ENCODE measurements around the gene NSD1.
"Not testable (repeated sequence)": the region's sequence is repeated elsewhere in the genome, so short reads cannot be mapped to it uniquely, and the experiment has no call there.

The NSD1 gene

DNA sequence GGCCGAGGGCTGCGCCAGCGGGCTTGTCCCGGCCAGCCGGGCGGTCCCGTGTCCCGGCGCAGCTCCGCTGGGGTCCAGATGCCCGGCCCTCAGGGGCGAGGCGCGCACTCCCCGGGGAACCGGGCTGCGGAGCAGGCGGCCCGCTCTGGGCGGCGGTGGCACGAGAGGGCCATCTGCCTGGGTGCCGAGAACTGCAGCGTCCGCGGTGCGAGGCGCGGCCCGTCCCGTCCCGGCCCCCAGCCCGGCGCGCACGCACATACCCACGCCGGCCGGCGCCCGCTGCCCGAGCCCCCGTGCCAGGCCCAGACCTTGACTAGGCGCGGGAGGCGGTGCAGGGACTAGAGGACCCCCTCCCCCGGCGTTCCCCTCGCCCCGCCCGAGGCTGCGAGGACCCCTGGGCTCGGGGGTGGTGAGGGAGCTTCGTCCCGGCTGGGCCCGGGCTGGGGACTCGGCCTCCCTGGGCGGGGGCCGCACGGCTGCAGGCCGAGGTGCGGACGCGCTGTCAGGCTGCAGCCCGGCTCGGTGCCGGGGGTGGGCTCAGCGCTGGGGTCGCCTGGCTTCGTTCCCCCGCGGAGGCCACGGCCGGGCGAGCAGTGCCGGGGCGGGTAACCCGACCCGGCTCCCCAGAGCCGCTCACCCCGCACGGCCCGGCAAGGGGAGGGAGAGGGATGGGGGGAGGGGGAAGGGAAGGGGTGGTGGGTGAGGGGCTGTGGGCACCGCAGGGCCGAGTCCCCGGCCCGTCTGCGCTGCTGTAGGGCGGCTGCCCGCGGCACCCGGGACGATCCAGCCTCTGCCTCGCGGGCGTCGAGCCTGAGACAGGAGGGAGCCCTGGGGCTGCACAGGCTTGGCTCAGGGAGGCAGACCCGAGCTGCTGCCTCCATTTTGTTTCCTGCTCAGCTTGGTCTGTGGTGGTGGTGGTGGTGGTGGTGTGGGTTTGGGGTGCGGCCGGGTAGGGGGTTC lies 1.2 kb upstream of the NSD1 start:
- Histone ChIP-seq H3K27ac (ENCODE audit: low read depth, low read length, severe bottlenecking) (peak overlapping the region; percentile 91), H3K9me3 (ENCODE audit: control insufficient read depth, low read length) (no peaks in the 10 kb centered on the region), H3K4me1 (ENCODE audit: control insufficient read depth, insufficient read depth, low read length, poor library complexity, severe bottlenecking) (peaks cover 32% of the 10 kb centered on the region), H3K36me3 (ENCODE audit: control insufficient read depth, insufficient read depth, low read length) (peaks cover 25% of the 10 kb centered on the region), H3K4me3 (ENCODE audit: extremely low read depth, insufficient read depth, low read length, poor library complexity, severe bottlenecking) (peak overlapping the region; percentile 46)
- 6 to 9% methylated on average over 59 to 73 of the region's 100 CpGs for WGBS, 2 experiments (ENCODE audit: insufficient coverage in 2 of 2)

DNA sequence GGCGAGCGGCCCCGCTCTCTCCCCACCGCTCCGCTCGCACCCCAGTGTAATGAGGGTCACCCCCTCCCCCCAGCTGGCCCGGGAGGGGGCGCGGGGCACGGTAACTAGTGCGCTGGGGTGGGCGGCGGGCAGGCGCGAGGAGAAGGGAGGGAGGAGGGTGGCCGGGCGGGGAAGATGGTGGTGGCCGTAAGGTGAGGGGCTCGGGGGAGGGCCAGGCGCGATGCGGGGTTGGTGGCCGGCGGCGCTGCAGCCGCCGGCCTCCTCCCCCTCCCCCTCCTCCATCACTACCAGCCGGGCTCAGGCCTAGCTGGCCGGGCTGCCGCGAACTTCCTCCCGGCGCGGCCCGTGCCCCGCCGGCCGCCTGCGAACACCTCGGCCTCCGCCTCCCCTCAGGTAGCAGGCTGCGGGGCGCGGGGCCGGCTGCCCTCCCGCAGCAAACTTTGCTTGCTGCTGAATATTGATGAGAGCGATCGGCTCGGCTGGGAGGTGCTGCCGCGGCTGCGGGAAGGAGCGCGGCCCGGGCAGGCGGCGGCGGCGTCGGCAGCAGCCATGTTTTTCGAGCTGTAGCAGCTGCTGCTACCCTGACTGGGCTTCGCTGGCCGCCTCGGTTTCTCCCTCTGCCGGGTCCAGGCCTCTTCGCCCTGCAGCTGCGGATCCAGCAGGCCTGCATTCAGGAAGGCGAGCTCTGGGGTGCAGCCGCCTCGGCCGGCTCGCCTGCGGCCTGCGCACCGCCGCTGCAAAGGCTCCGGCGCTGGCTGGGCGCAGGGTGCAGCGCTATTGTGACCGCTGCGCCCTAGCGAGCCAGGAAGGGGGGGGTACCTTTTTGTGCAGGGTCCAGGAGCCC lies 502 bp downstream of the NSD1 start:
- peaks cover 38% of the 10 kb centered on the region for H3K4me1 ChIP-seq (ENCODE audit: control insufficient read depth, insufficient read depth, low read length, poor library complexity, severe bottlenecking)
- WGBS, 2 experiments (ENCODE audit: insufficient coverage in 2 of 2), result 0 to 1% methylated on average over 40 to 44 of the region's 83 CpGs
- H3K4me3 ChIP-seq (ENCODE audit: extremely low read depth, insufficient read depth, low read length, poor library complexity, severe bottlenecking), result peak overlapping the region; percentile 78

DNA sequence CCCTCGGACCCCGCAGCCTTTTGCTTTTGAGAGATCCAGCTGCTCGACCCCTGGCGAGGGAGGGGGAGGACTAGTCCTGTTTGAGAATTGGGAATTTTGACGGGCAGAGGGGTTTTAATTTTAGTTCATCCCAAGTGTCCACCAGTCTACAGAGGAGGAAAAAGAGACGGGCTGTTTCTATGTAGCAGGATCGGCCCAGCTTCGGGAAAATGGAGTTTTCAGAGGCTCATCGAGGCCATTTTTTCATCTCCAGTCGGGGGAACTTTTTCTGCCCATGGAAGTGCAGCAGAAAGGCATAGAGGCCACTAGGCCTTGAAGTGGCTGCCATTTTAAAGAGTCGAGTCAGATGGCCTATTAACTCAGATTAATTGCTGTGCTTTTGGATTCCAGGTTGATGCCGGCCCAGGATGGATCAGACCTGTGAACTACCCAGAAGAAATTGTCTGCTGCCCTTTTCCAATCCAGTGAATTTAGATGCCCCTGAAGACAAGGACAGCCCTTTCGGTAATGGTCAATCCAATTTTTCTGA lies 1.2 kb downstream of the NSD1 start:
- Histone ChIP-seq H3K4me1 (ENCODE audit: control insufficient read depth, insufficient read depth, low read length, poor library complexity, severe bottlenecking) (peaks cover 38% of the 10 kb centered on the region), H3K4me3 (ENCODE audit: extremely low read depth, insufficient read depth, low read length, poor library complexity, severe bottlenecking) (peak overlapping the region; percentile 78), H3K36me3 (ENCODE audit: control insufficient read depth, insufficient read depth, low read length) (peaks cover 47% of the 10 kb centered on the region), H3K9me3 (ENCODE audit: control insufficient read depth, low read length) (no peaks in the 10 kb centered on the region), H3K27ac (ENCODE audit: low read depth, low read length, severe bottlenecking) (peak overlapping the region; percentile 84)
- WGBS, 2 experiments (ENCODE audit: insufficient coverage in 2 of 2), result 18 to 25% methylated on average over 13 of the region's 13 CpGs

More for the DNA sequence above, 502 bp downstream of the NSD1 start:
- Histone ChIP-seq H3K9me3 (ENCODE audit: control insufficient read depth, low read length) (no peaks in the 10 kb centered on the region), H3K27ac (ENCODE audit: low read depth, low read length, severe bottlenecking) (peak overlapping the region; percentile 84), H3K36me3 (ENCODE audit: control insufficient read depth, insufficient read depth, low read length) (peaks cover 40% of the 10 kb centered on the region)

DNA sequence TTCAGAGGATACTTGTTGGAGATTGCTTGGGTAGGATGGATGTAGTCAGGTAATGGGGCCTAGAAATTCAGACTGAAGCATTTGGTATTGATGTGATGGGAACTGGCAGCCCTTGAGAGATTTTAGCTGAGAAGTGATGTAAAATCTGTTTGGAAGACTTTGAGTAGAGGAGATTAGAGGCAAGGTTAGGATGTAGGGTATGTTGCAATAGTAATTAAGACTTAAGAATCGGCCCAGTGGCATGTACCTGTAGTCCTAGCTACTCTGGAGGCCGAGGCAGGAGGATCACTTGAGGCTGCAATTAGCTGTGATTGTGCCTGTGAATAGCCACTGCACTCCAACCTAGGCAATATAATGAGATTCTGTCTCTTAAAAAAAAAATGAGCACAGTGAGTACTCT lies 6.7 kb downstream of the NSD1 start:
- H3K27ac ChIP-seq (ENCODE audit: low read depth, low read length, severe bottlenecking), result no peak overlapping the region
- no peaks in the 10 kb centered on the region for H3K9me3 ChIP-seq (ENCODE audit: control insufficient read depth, low read length)
- no peak overlapping the region for H3K4me3 ChIP-seq (ENCODE audit: extremely low read depth, insufficient read depth, low read length, poor library complexity, severe bottlenecking)
- H3K4me1 ChIP-seq (ENCODE audit: control insufficient read depth, insufficient read depth, low read length, poor library complexity, severe bottlenecking), result peaks cover 25% of the 10 kb centered on the region
- 100% methylated on average over 2 of the region's 2 CpGs for WGBS, 2 experiments (ENCODE audit: insufficient coverage in 2 of 2)
- peaks cover 88% of the 10 kb centered on the region for H3K36me3 ChIP-seq (ENCODE audit: control insufficient read depth, insufficient read depth, low read length)

DNA sequence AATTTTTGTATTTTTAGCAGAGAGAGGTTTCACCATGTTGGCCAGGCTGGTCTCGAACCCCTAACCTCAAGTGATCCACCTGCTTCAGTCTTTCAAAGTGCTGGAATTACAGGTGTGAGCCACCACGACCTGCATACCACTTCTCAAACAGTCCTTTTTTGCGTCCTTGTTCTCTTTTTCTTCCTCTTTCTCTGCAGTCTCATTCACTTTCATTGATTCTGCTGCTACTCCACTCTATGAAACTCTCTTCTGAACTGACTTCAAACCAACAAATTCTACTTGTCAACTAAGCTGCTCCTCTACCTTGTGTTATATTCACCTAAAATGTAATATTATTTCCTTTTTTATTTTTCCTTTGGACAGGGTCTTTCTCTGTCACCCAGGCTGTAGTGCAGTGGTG lies 7.9 kb downstream of the NSD1 start:
- WGBS, 2 experiments (ENCODE audit: insufficient coverage in 2 of 2), result 93 to 98% methylated on average over 3 of the region's 3 CpGs
- Histone ChIP-seq H3K4me1 (ENCODE audit: control insufficient read depth, insufficient read depth, low read length, poor library complexity, severe bottlenecking) (peaks cover 14% of the 10 kb centered on the region), H3K4me3 (ENCODE audit: extremely low read depth, insufficient read depth, low read length, poor library complexity, severe bottlenecking) (no peak overlapping the region), H3K27ac (ENCODE audit: low read depth, low read length, severe bottlenecking) (no peak overlapping the region), H3K9me3 (ENCODE audit: control insufficient read depth, low read length) (no peaks in the 10 kb centered on the region), H3K36me3 (ENCODE audit: control insufficient read depth, insufficient read depth, low read length) (peaks cover 89% of the 10 kb centered on the region)

DNA sequence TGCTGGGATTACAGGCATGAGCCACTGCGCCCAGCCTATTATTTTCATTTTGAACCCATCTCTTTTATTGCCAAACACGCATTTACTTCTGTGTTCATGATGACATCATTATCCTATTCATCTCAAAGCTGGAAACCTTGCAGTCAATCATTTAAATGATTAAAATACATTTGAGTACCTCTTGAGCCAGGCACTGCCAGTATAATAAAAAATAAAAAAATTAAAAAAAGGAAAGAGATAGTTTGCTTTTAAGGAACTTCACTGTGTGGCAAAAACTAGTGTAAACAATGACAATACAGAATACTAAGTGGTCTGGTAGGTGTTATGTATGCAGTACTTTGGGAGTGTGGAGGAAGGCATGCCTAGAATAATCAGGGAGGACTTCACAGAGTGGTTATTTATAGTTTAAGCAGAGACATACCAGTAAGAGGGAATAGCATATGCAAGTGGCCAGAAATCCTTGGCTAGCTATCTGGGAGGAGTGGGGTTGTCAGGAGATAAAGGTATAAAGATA lies 8.6 kb downstream of the NSD1 start:
- Histone ChIP-seq H3K4me3 (ENCODE audit: extremely low read depth, insufficient read depth, low read length, poor library complexity, severe bottlenecking) (no peak overlapping the region), H3K4me1 (ENCODE audit: control insufficient read depth, insufficient read depth, low read length, poor library complexity, severe bottlenecking) (peaks cover 12% of the 10 kb centered on the region), H3K9me3 (ENCODE audit: control insufficient read depth, low read length) (no peaks in the 10 kb centered on the region), H3K27ac (ENCODE audit: low read depth, low read length, severe bottlenecking) (no peak overlapping the region), H3K36me3 (ENCODE audit: control insufficient read depth, insufficient read depth, low read length) (peaks cover 87% of the 10 kb centered on the region)
- WGBS, 2 experiments (ENCODE audit: insufficient coverage in 2 of 2), result 92 to 100% methylated on average over 2 of the region's 2 CpGs

DNA sequence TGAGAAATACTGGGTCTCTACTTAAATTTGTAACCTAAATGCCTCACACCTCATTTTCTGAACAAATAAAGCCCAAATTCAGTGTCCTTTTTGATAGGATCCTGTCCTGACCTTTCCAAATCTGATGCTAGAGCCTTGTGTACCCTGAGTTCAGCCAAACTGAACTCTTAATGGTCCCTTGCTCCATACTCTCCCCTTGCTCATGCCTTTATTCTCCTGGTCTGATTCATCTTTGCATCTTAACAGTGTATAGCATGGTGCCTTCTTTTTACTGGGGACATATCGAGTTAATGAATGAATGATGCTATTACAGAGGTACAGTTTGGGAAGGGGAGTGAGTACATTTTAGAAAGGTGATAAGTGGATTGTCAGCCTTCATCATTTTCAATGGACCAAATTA lies 9.2 kb downstream of the NSD1 start:
- Histone ChIP-seq H3K4me3 (ENCODE audit: extremely low read depth, insufficient read depth, low read length, poor library complexity, severe bottlenecking) (no peak overlapping the region), H3K36me3 (ENCODE audit: control insufficient read depth, insufficient read depth, low read length) (peaks cover 87% of the 10 kb centered on the region), H3K4me1 (ENCODE audit: control insufficient read depth, insufficient read depth, low read length, poor library complexity, severe bottlenecking) (peaks cover 11% of the 10 kb centered on the region), H3K27ac (ENCODE audit: low read depth, low read length, severe bottlenecking) (no peak overlapping the region), H3K9me3 (ENCODE audit: control insufficient read depth, low read length) (no peaks in the 10 kb centered on the region)
- no CpG with 5 or more reads among the region's 1 CpG for WGBS, 2 experiments (ENCODE audit: insufficient coverage in 2 of 2)

DNA sequence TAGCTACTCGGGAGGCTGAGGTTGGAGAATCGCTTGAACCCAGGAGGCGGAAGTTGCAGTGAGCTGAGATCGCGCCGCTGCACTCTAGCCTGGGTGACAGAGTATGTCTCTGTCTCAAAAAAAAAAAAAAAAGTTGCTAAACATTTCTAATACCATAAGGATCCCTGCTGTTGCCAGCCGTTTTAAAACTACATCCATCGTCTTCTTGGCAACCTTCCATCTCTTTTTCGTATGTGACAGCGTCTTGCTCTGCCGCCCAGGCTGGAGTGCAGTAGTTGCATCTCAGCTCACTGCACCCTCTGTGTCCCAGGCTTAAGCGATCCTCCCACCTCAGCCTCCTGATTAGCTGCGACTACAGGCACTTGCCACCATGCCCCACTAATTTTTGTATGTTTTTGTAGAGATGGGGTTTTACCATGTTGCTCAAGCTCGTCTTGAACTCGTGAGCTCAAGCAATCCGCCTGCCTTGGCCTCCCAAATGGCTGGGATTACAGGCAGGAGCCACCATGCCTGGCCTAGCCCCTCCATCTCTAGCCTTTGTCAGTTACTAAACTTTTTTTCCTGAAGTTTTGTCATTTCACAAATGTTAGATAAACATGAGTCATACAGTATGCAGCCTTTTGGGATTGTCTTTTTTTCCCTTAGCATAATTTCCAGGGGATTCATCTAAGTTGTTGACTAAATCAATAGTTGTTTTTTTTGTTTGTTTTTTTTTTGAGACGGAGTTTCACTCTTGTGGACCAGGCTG lies 13.5 kb downstream of the NSD1 start:
- Histone ChIP-seq H3K4me1 (ENCODE audit: control insufficient read depth, insufficient read depth, low read length, poor library complexity, severe bottlenecking) (peaks cover 3% of the 10 kb centered on the region), H3K27ac (ENCODE audit: low read depth, low read length, severe bottlenecking) (no peak overlapping the region), H3K4me3 (ENCODE audit: extremely low read depth, insufficient read depth, low read length, poor library complexity, severe bottlenecking) (no peak overlapping the region), H3K9me3 (ENCODE audit: control insufficient read depth, low read length) (no peaks in the 10 kb centered on the region), H3K36me3 (ENCODE audit: control insufficient read depth, insufficient read depth, low read length) (peaks cover 88% of the 10 kb centered on the region)
- WGBS, 2 experiments (ENCODE audit: insufficient coverage in 2 of 2), result 87 to 97% methylated on average over 13 to 15 of the region's 17 CpGs

DNA sequence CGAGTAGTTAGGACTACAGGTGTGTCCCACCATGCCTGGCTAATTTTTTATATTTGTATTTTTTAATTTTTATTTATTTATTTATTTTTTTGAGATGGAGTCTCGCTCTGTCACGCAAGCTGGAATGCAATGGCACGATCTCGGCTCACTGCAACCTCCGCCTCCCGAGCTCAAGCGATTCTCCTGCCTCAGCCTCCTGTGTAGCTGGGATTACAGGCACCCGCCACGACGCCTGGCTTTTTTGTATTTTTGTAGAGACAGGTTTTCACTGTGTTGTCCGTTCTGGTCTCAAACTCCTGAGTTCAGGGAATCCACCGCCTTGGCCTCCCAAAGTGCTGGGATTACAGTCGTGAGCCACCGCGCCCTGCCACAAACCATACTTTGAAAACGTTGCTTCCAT lies 16.5 kb downstream of the NSD1 start:
- 98 to 100% methylated on average over 10 to 11 of the region's 17 CpGs for WGBS, 2 experiments (ENCODE audit: insufficient coverage in 2 of 2)
- not testable (repeated sequence) for H3K27ac ChIP-seq (ENCODE audit: low read depth, low read length, severe bottlenecking); H3K4me1 ChIP-seq (ENCODE audit: control insufficient read depth, insufficient read depth, low read length, poor library complexity, severe bottlenecking); H3K4me3 ChIP-seq (ENCODE audit: extremely low read depth, insufficient read depth, low read length, poor library complexity, severe bottlenecking); H3K9me3 ChIP-seq (ENCODE audit: control insufficient read depth, low read length)
- peaks cover 83% of the 10 kb centered on the region for H3K36me3 ChIP-seq (ENCODE audit: control insufficient read depth, insufficient read depth, low read length)
